ENCODE data around the gene CRCP.
"Not testable (repeated sequence)": the region's sequence is repeated elsewhere in the genome, so short reads cannot be mapped to it uniquely, and the experiment has no call there.

CRCP gene

DNA sequence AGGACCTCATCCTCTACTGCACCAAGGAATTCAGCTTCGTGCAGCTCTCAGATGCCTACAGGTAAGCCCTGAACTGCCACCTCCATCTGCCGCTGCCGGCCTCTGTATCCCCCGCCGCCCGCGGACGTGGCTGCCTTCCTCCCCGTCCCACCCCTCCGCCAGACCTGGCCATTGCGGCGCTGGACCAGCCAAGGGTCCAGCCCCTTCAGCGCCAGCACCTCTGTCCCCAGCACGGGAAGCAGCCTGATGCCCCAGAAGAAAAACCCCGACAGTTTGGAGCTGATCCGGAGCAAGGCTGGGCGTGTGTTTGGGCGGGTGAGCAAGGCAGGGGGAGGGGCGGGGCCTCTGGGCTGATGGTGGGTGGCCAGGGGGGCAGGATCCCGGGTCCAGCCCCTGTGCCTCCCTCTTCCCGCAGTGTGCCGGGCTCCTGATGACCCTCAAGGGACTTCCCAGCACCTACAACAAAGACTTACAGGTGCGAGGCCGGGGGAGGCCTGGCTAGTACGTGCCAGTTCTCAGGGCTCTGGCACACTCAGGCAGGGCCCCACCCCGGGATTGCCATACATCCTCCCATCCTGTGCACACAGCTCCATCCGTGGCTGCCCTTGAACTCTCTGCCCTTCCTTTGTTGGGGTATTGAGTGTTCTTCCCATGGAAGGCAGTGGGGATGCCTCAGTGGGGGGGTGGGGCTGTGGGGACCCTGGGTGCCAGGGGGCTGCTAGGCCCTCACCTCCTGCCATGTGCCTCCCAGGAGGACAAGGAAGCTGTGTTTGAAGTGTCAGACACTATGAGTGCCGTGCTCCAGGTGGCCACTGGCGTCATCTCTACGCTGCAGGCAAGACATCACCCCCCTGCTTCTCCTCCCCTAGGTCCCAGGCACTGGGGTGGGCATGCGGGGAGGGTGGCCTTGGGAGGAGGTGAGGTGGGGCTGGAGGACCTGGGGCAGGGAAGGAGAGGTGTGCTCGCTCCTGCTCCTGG is 25.5 kb upstream of the CRCP start:
- H3K4me3 ChIP-seq (ENCODE audit: low read depth, low read length) = no peak overlapping the region
- no peaks in the 10 kb centered on the region for H3K4me1 ChIP-seq (ENCODE audit: control insufficient read depth, insufficient read depth, low read length)
- no peaks in the 10 kb centered on the region for H3K27me3 ChIP-seq (ENCODE audit: control insufficient read depth, insufficient read depth, low read length)
- H3K9ac ChIP-seq (ENCODE audit: low read depth, low read length) = no peak overlapping the region
- H3K9me3 ChIP-seq (ENCODE audit: control insufficient read depth, insufficient read depth, low read length) = no peaks in the 10 kb centered on the region
- H3K36me3 ChIP-seq (ENCODE audit: control insufficient read depth, insufficient read depth, low read length) = peaks cover 9% of the 10 kb centered on the region
- H3K27ac ChIP-seq (ENCODE audit: low read depth, low read length) = no peak overlapping the region

DNA sequence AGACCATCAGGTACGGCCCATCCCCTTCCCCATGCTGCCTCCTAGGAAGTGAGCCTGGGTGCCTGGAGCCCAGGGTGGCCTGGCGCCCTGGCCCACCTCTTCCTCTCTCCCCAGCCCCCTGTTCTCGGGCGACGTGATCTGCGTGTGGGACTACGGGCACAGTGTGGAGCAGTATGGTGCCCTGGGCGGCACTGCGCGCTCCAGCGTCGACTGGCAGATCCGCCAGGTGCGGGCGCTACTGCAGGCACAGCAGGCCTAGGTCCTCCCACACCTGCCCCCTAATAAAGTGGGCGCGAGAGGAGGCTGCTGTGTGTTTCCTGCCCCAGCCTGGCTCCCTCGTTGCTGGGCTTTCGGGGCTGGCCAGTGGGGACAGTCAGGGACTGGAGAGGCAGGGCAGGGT is 22.0 kb upstream of the CRCP start:
- Histone ChIP-seq H3K4me3 (ENCODE audit: low read depth, low read length) (no peak overlapping the region), H3K9ac (ENCODE audit: low read depth, low read length) (no peak overlapping the region), H3K27ac (ENCODE audit: low read depth, low read length) (no peak overlapping the region), H3K9me3 (ENCODE audit: control insufficient read depth, insufficient read depth, low read length) (no peaks in the 10 kb centered on the region), H3K27me3 (ENCODE audit: control insufficient read depth, insufficient read depth, low read length) (no peaks in the 10 kb centered on the region), H3K4me1 (ENCODE audit: control insufficient read depth, insufficient read depth, low read length) (no peaks in the 10 kb centered on the region), H3K36me3 (ENCODE audit: control insufficient read depth, insufficient read depth, low read length) (no peaks in the 10 kb centered on the region)

DNA sequence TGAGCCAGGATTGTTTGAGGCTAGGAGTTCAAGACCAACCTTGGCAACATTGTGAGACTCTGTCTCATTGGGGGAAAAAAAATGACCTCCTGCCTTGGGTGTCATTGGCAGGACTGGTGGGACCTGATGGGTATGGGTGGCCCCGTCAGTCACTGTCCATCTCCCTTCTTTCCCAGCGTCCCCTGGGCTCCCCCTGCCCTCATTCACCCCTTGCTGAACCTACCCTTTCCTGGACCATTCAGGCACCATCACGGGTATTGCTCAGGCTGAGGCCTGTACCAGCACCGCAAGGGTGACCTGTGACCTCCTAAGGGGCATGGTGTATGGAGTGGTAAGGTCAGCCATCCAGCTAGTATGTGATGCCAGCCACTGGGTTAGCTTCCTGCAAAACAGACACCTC is 19.6 kb upstream of the CRCP start:
- no peak overlapping the region for H3K4me3 ChIP-seq (ENCODE audit: low read depth, low read length)
- H3K27me3 ChIP-seq (ENCODE audit: control insufficient read depth, insufficient read depth, low read length) = no peaks in the 10 kb centered on the region
- no peaks in the 10 kb centered on the region for H3K9me3 ChIP-seq (ENCODE audit: control insufficient read depth, insufficient read depth, low read length)
- no peaks in the 10 kb centered on the region for H3K36me3 ChIP-seq (ENCODE audit: control insufficient read depth, insufficient read depth, low read length)
- H3K9ac ChIP-seq (ENCODE audit: low read depth, low read length) = no peak overlapping the region
- H3K27ac ChIP-seq (ENCODE audit: low read depth, low read length) = no peak overlapping the region
- H3K4me1 ChIP-seq (ENCODE audit: control insufficient read depth, insufficient read depth, low read length) = peaks cover 5% of the 10 kb centered on the region

GRCh38 chr7:66099232-66099550 is 15.5 kb upstream of the CRCP start:
- H3K4me1 ChIP-seq (ENCODE audit: control insufficient read depth, insufficient read depth, low read length) = peaks cover 5% of the 10 kb centered on the region
- no peaks in the 10 kb centered on the region for H3K36me3 ChIP-seq (ENCODE audit: control insufficient read depth, insufficient read depth, low read length)
- no peak overlapping the region for H3K9ac ChIP-seq (ENCODE audit: low read depth, low read length)
- no peak overlapping the region for H3K4me3 ChIP-seq (ENCODE audit: low read depth, low read length)
- H3K27me3 ChIP-seq (ENCODE audit: control insufficient read depth, insufficient read depth, low read length) = no peaks in the 10 kb centered on the region
- no peak overlapping the region for H3K27ac ChIP-seq (ENCODE audit: low read depth, low read length)
- H3K9me3 ChIP-seq (ENCODE audit: control insufficient read depth, insufficient read depth, low read length) = no peaks in the 10 kb centered on the region

GRCh38 chr7:66099551-66100407 is 14.9 kb upstream of the CRCP start:
- no peaks in the 10 kb centered on the region for H3K27me3 ChIP-seq (ENCODE audit: control insufficient read depth, insufficient read depth, low read length)
- peak overlapping the region; percentile 38; the same call in 1 of the 2 replicates for H3K9ac ChIP-seq (ENCODE audit: low read depth, low read length)
- no peaks in the 10 kb centered on the region for H3K9me3 ChIP-seq (ENCODE audit: control insufficient read depth, insufficient read depth, low read length)
- H3K27ac ChIP-seq (ENCODE audit: low read depth, low read length) = peak overlapping the region; percentile 43
- H3K4me1 ChIP-seq (ENCODE audit: control insufficient read depth, insufficient read depth, low read length) = peaks cover 5% of the 10 kb centered on the region
- no peaks in the 10 kb centered on the region for H3K36me3 ChIP-seq (ENCODE audit: control insufficient read depth, insufficient read depth, low read length)
- peak overlapping the region; percentile 38 for H3K4me3 ChIP-seq (ENCODE audit: low read depth, low read length)

- H3K4me3 ChIP-seq (ENCODE audit: low read depth, low read length) = peak overlapping the region; percentile 38
- H3K4me1 ChIP-seq (ENCODE audit: control insufficient read depth, insufficient read depth, low read length) = peaks cover 5% of the 10 kb centered on the region
- H3K9ac ChIP-seq (ENCODE audit: low read depth, low read length) = no peak overlapping the region
- H3K27ac ChIP-seq (ENCODE audit: low read depth, low read length) = no peak overlapping the region
- H3K27me3 ChIP-seq (ENCODE audit: control insufficient read depth, insufficient read depth, low read length) = no peaks in the 10 kb centered on the region
- H3K9me3 ChIP-seq (ENCODE audit: control insufficient read depth, insufficient read depth, low read length) = no peaks in the 10 kb centered on the region
- no peaks in the 10 kb centered on the region for H3K36me3 ChIP-seq (ENCODE audit: control insufficient read depth, insufficient read depth, low read length)
These were observed 14.1 kb upstream of the CRCP start for GRCh38 chr7:66100408-66101050.

- H3K36me3 ChIP-seq (ENCODE audit: control insufficient read depth, insufficient read depth, low read length); H3K27ac ChIP-seq (ENCODE audit: low read depth, low read length); H3K9ac ChIP-seq (ENCODE audit: low read depth, low read length); H3K4me3 ChIP-seq (ENCODE audit: low read depth, low read length); H3K4me1 ChIP-seq (ENCODE audit: control insufficient read depth, insufficient read depth, low read length); H3K9me3 ChIP-seq (ENCODE audit: control insufficient read depth, insufficient read depth, low read length); H3K27me3 ChIP-seq (ENCODE audit: control insufficient read depth, insufficient read depth, low read length): not testable (repeated sequence)
These were observed 12.5 kb upstream of the CRCP start for GRCh38 chr7:66102168-66102567.

- H3K9me3 ChIP-seq (ENCODE audit: control insufficient read depth, insufficient read depth, low read length); H3K4me1 ChIP-seq (ENCODE audit: control insufficient read depth, insufficient read depth, low read length); H3K9ac ChIP-seq (ENCODE audit: low read depth, low read length); H3K27me3 ChIP-seq (ENCODE audit: control insufficient read depth, insufficient read depth, low read length); H3K27ac ChIP-seq (ENCODE audit: low read depth, low read length); H3K4me3 ChIP-seq (ENCODE audit: low read depth, low read length); H3K36me3 ChIP-seq (ENCODE audit: control insufficient read depth, insufficient read depth, low read length): not testable (repeated sequence)
These were observed 10.7 kb upstream of the CRCP start for GRCh38 chr7:66103994-66104393.

GRCh38 chr7:66105263-66105748 is 9.3 kb upstream of the CRCP start:
- Histone ChIP-seq H3K9ac (ENCODE audit: low read depth, low read length) (no peak overlapping the region), H3K9me3 (ENCODE audit: control insufficient read depth, insufficient read depth, low read length) (no peaks in the 10 kb centered on the region), H3K36me3 (ENCODE audit: control insufficient read depth, insufficient read depth, low read length) (no peaks in the 10 kb centered on the region), H3K4me3 (ENCODE audit: low read depth, low read length) (no peak overlapping the region), H3K27ac (ENCODE audit: low read depth, low read length) (no peak overlapping the region), H3K4me1 (ENCODE audit: control insufficient read depth, insufficient read depth, low read length) (no peaks in the 10 kb centered on the region), H3K27me3 (ENCODE audit: control insufficient read depth, insufficient read depth, low read length) (no peaks in the 10 kb centered on the region)

GRCh38 chr7:66108410-66108809 is 6.2 kb upstream of the CRCP start:
- H3K27ac ChIP-seq (ENCODE audit: low read depth, low read length); H3K36me3 ChIP-seq (ENCODE audit: control insufficient read depth, insufficient read depth, low read length); H3K4me3 ChIP-seq (ENCODE audit: low read depth, low read length); H3K4me1 ChIP-seq (ENCODE audit: control insufficient read depth, insufficient read depth, low read length); H3K27me3 ChIP-seq (ENCODE audit: control insufficient read depth, insufficient read depth, low read length); H3K9ac ChIP-seq (ENCODE audit: low read depth, low read length); H3K9me3 ChIP-seq (ENCODE audit: control insufficient read depth, insufficient read depth, low read length): not testable (repeated sequence)
